HG02623 (cell line): ENCODE data around the gene SOCS7.

ENCODE experiments used
- ATAC-seq: cut with Tn5 transposase; IDR thresholded peaks from one replicate; pipeline ENCODE4 v1.9.1; 2021; ENCODE audit warnings: moderate library complexity; ENCODE audit not compliant: unreplicated experiment

The SOCS7 gene

GRCh38 chr17:38358586-38359513, 7.2 kb downstream of the SOCS7 start:
- ATAC-seq = no peak

GRCh38 chr17:38361694-38362465, 10.2 kb downstream of the SOCS7 start:
- ATAC-seq = no peak

- ATAC-seq = no peak
Observed at GRCh38 chr17:38363016-38363415, 11.4 kb downstream of the SOCS7 start.

GRCh38 chr17:38364741-38365140, 13.1 kb downstream of the SOCS7 start:
- ATAC-seq = no peak

GRCh38 chr17:38369124-38369886, 17.7 kb downstream of the SOCS7 start:
- no peak for ATAC-seq

GRCh38 chr17:38379448-38379847, 27.8 kb downstream of the SOCS7 start:
- ATAC-seq = no peak

- no peak for ATAC-seq
Observed at GRCh38 chr17:38395090-38395489, 43.4 kb downstream of the SOCS7 start.

GRCh38 chr17:38397227-38397626, 45.6 kb downstream of the SOCS7 start:
- no peak for ATAC-seq

- no peak for ATAC-seq
Observed at GRCh38 chr17:38400286-38400685, 48.6 kb downstream of the SOCS7 start.

GRCh38 chr17:38401459-38401858, 49.8 kb downstream of the SOCS7 start:
- no peak for ATAC-seq

- no peak for ATAC-seq
Observed at GRCh38 chr17:38402897-38403296, 51.3 kb downstream of the SOCS7 start.

- no peak for ATAC-seq
Observed at GRCh38 chr17:38403491-38403890, 51.8 kb downstream of the SOCS7 start.

GRCh38 chr17:38404174-38404943, 52.7 kb downstream of the SOCS7 start:
- no peak for ATAC-seq

- no peak for ATAC-seq
Observed at GRCh38 chr17:38405654-38406053, 54.0 kb downstream of the SOCS7 start.

GRCh38 chr17:38410201-38410600, 58.6 kb downstream of the SOCS7 start:
- ATAC-seq = no peak

GRCh38 chr17:38415250-38416194, 63.9 kb downstream of the SOCS7 start:
- no peak for ATAC-seq

GRCh38 chr17:38416840-38417209, 65.2 kb downstream of the SOCS7 start:
- no peak for ATAC-seq

- ATAC-seq = no peak
Observed at GRCh38 chr17:38417210-38417951, 65.7 kb downstream of the SOCS7 start.
